Activated T-cell treated with anti-CD3 and anti-CD28 coated beads for 48 hours (primary cell): ENCODE measurements around the gene PPFIA1.

ENCODE experiments used
- DNase-seq: peaks from one replicate; pipeline ENCODE4 v3.0.0-alpha.2; 2020; ENCODE audit warnings: low read depth

PPFIA1 gene

GRCh38 chr11:70433526-70433925 is 163.0 kb downstream of the PPFIA1 start:
- no peak for DNase-seq
